ENCODE data around the gene RAB44.

GRCh38 chr6:36760685-36761435 is 63.2 kb downstream of the RAB44 start:
- no peak for TF ChIP-seq MAZ (IDR thresholded peaks at IDR 0.05; ENCODE audit: borderline replicate concordance, low read depth, low read length)
- no peak for TF ChIP-seq CTCF (conservative IDR thresholded peaks at IDR 0.05; ENCODE audit: low read depth, low read length)
- no peak for TF ChIP-seq SMC3 (IDR thresholded peaks at IDR 0.05; ENCODE audit: low read depth, low read length)
- TF ChIP-seq RFX5 (IDR thresholded peaks at IDR 0.05; ENCODE audit: low read depth, low read length) = no peak
- TF ChIP-seq POLR2A (IDR thresholded peaks at IDR 0.05; ENCODE audit: low read depth, low read length) = no peak
- no peak for TF ChIP-seq FOS (IDR thresholded peaks at IDR 0.05; ENCODE audit: low read depth, low read length)
- no peak for TF ChIP-seq USF2 (IDR thresholded peaks at IDR 0.05; ENCODE audit: low read depth, low read length)
- no peak for TF ChIP-seq ELK1 (IDR thresholded peaks at IDR 0.05; ENCODE audit: borderline replicate concordance, low read depth, low read length)
- no peak for TF ChIP-seq CEBPB (IDR thresholded peaks at IDR 0.05; ENCODE audit: low read depth, low read length)
- TF ChIP-seq RCOR1 (IDR thresholded peaks at IDR 0.05; ENCODE audit: insufficient replicate concordance, low read length) = no peak
- TF ChIP-seq MXI1 (IDR thresholded peaks at IDR 0.05; ENCODE audit: borderline replicate concordance, low read depth, low read length) = no peak
- TF ChIP-seq BHLHE40 (IDR thresholded peaks at IDR 0.05; ENCODE audit: low read depth, low read length) = no peak
- TF ChIP-seq RAD21 (IDR thresholded peaks at IDR 0.05; ENCODE audit: low read length) = no peak
- TF ChIP-seq MAFK (IDR thresholded peaks at IDR 0.05; ENCODE audit: low read depth, low read length) = no peak

Data from IMR-90 (cell line).